OCI-LY1 (cell line): ENCODE results near the gene PDXDC1.
"Not testable (repeated sequence)": the region's sequence is repeated elsewhere in the genome, so short reads cannot be mapped to it uniquely, and the experiment has no call there.

ENCODE experiments used
- CTCF ChIP-seq: fragments of 200-600 bp; sonication (generic), shearing (Covaris generic); IDR thresholded peaks from 2 replicates; pipeline ENCODE4 v1.5.1; 2017; ENCODE audit warnings: mild to moderate bottlenecking, antibody characterized with exemption, low read length, moderate library complexity, mixed read lengths
- EZH2 ChIP-seq: fragments of 200-600 bp; sonication (generic), shearing (Covaris generic); IDR thresholded peaks from 2 replicates; pipeline ENCODE4 v1.8.0; 2017; ENCODE audit warnings: borderline replicate concordance, mixed run types, mild to moderate bottlenecking, antibody characterized with exemption, low read length, moderate library complexity, mixed read lengths

DNA sequence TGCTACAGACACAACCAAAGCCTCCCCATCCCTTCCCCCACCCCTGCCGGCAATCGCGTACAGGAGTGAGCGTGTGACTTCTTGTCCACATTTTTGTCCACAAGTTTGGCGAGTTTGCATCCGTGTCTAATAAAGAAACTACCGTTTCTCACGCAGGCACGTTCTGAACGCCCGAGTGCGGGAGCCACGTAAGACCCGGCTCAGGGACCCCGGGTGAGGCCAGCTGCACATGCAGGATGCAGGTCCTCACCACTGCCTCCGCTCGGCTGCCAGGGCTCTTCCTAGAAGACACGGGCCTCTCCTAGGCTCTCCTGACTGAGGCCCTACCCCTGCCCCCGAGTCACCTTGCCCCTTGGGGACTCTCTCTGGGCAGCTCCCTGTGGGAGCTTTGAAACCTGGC is 174.0 kb downstream of the PDXDC1 start:
- TF ChIP-seq CTCF, EZH2: not testable (repeated sequence)
